ENCODE results near the gene HNRNPM. TPM values are rescaled to one million over a fixed set of nuclear protein-coding genes. Genes with fewer than 3 reads are reported as not detected.
A peak's percentile ranks its signal among the peaks of the same experiment; 100 is the strongest.

HNRNPM gene
- total and polyA plus RNA-seq, 7 donors = 53.2 to 146 (median 91.8) TPM

DNA sequence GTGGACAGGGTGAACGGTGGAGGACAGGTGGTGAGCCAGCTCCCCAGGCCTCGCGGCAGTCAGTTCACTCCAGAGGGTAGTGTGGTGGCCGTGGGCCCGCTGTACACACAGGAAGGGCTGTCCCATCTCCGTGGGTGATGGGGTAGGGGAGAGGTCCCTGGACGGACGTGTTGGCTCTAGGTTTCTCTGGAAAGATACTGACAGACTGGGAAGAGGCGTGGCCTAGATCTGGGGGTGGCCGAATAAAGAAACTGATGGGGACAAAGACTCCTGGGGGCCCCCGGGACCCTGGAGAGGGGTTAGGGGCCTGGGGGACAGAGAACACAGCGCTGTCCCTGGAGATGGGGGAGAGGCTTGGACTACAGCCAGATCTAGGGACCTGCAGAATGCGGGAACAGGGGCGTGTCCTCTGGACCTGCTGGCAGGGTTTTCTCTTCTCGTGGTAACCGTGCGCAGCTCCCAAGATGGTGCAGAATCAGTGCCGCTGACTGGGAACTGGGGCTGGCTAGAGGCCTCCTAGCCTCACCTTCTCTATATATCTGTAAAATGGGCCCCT lies 61.7 kb downstream of the HNRNPM start:
- peak; percentile 3 to 11 (median 6) for ATAC-seq

GRCh38 chr19:8510589-8511115 lies 65.9 kb downstream of the HNRNPM start:
- intact Hi-C loops (cut with DNase I) = no loop called here
- ATAC-seq (no peak), DNase-seq (no peak)
- Histone ChIP-seq H3K27me3 (ENCODE audit: insufficient read depth in 3 of 3, low read length in 2 of 3) (no peaks in the 10 kb centered on the region), H3K4me3 (no peak overlapping the region), H3K36me3 (ENCODE audit: insufficient read depth in 1 of 2, low read depth in 1 of 2) (peaks cover 0 to 12% of the 10 kb centered on the region in 2 donors), H3K9me3 (no peaks in the 10 kb centered on the region), H3K4me1 (peaks cover 24% of the 10 kb centered on the region), H3K27ac (no peak overlapping the region)
- 79 to 80% (median 79%) methylated on average over 21 to 52 of the region's 52 CpGs for WGBS, 3 donors
- no peak for TF ChIP-seq CTCF (IDR thresholded peaks at IDR 0.05)

More for the DNA sequence above, 61.7 kb downstream of the HNRNPM start:
- H3K27ac ChIP-seq = peak overlapping the region; percentile 53
- WGBS, 3 donors = 19 to 29% (median 22%) methylated on average over 18 of the region's 18 CpGs
- H3K27me3 ChIP-seq (ENCODE audit: insufficient read depth in 3 of 3, low read length in 2 of 3) = no peaks in the 10 kb centered on the region
- no peak for DNase-seq
- intact Hi-C loops (cut with DNase I) = loop anchor here (2.0 to 5.0 kb wide), 3 partner anchors 94 to 156 kb away; partner anchors contain the start of gene MARCHF2 (in 1 of the 2)
- peak overlapping the region; percentile 73 for H3K4me3 ChIP-seq
- no peak for TF ChIP-seq CTCF (IDR thresholded peaks at IDR 0.05)
- peaks cover 11% of the 10 kb centered on the region for H3K4me1 ChIP-seq
- H3K36me3 ChIP-seq (ENCODE audit: insufficient read depth in 1 of 2, low read depth in 1 of 2) = peaks cover 0 to 9% of the 10 kb centered on the region in 2 donors
- H3K9me3 ChIP-seq = no peaks in the 10 kb centered on the region

DNA sequence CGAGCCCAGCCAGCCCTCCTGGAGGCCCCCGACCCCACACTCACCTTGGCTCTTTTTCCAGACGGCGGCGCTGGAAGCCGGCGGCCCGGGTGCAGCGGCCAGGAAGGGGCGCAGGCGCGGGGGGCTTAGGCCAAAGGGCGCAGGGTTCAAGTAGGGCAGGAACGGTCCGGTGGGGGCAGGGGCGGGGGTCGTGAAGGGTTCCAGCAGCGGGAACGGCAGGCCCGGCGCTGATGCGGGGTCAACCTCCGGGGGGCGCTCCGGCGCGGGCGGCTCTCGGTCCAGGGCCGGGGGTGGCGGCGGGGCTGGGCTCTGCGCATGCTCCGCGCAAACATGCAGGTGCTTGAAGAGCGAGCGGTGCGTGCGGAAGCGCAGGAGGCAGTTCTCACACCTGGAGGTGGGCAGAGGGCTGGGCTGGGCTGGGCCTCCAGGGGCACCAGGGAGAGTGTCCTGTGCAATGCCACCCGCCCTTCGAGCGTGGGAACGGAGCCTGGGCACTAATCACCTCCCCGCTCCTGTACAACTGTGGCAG lies 66.9 kb downstream of the HNRNPM start:
- Histone ChIP-seq H3K4me3 (no peak overlapping the region), H3K27me3 (ENCODE audit: insufficient read depth in 3 of 3, low read length in 2 of 3) (no peaks in the 10 kb centered on the region), H3K9me3 (no peaks in the 10 kb centered on the region), H3K36me3 (ENCODE audit: insufficient read depth in 1 of 2, low read depth in 1 of 2) (peaks cover 0 to 12% of the 10 kb centered on the region in 2 donors), H3K27ac (no peak overlapping the region), H3K4me1 (peaks cover 15% of the 10 kb centered on the region)
- ATAC-seq (no peak), DNase-seq (no peak)
- intact Hi-C loops (cut with DNase I) = no loop called here
- WGBS, 3 donors = 69 to 80% (median 76%) methylated on average over 31 to 45 of the region's 45 CpGs
- TF ChIP-seq CTCF (IDR thresholded peaks at IDR 0.05) = no peak

DNA sequence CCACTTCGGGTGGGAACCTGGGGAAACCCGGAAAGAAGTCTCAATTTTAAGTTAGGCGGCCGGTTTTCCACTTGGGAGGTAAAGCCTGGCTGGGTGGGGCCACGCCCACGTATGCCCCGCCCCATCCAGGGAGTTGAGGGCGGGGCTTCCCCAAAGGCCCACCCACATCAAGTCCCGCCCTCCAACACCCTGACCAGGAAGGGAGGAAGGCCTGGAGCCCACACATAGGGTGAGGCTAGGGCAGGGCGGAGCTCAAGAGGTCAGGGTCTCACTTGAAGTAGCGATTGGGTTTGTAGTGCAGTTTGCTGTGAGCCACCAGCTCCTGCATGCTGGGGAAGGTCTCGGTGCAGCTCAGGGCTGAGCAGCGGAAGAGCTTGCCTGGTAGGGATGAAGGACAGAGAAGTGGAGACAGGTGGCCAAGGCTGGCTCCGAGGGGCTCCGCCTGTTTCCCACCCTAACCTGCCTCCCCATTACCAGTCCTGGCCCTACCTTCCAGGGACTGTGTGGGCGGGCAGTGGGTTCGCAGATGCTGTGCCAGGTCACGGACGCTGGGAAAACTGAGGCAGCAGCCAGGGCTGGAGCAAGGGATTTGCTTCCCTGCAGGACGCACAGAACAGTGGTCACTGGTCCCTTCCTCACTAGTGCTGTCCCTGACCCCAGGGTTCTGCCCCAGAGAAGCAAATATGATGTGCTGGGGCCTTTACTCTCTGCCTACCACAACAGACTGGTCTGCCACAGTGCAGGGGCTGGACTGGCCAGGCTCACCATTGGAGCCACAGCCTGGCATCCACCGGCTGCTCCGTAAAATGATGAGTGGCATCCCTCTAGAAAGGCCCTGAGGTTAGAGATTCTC lies 67.6 kb downstream of the HNRNPM start:
- no peak for DNase-seq
- H3K36me3 ChIP-seq (ENCODE audit: insufficient read depth in 1 of 2, low read depth in 1 of 2) = peaks cover 0 to 12% of the 10 kb centered on the region in 2 donors
- H3K27ac ChIP-seq = peak overlapping the region; percentile 99
- no peak for ATAC-seq
- no peaks in the 10 kb centered on the region for H3K27me3 ChIP-seq (ENCODE audit: insufficient read depth in 3 of 3, low read length in 2 of 3)
- H3K9me3 ChIP-seq = no peaks in the 10 kb centered on the region
- TF ChIP-seq CTCF (IDR thresholded peaks at IDR 0.05) = no peak
- peak overlapping the region; percentile 86 for H3K4me3 ChIP-seq
- H3K4me1 ChIP-seq = peaks cover 15% of the 10 kb centered on the region
- WGBS, 3 donors = 77 to 80% (median 79%) methylated on average over 22 of the region's 22 CpGs
- intact Hi-C loops (cut with DNase I) = no loop called here

Measured in psoas muscle (tissue), 8 donors.